ENCODE data around the gene CCDC186.

DNA sequence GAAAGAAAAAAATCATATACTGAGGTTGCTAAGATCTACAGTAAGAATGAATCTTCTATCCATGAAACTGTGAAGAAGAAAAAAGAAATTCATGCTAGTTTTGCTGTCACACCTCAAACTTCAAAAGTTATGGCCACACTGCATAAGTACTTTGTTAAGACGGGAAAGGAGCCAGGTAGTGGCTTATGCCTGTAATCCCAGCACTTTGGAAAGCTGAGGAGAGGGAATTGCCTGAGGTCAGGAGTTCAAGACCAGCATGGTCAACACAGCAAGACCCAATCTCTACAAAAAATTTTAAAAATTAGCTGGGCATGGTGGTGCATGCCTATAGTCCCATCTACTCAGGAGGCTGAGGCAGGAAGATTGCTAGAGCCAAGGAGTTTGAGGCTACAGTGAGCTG lies 22.1 kb downstream of the CCDC186 start:
- no peak for TF ChIP-seq EZH2 (IDR thresholded peaks at IDR 0.05; ENCODE audit: borderline replicate concordance, insufficient read depth, low read length, poor library complexity, severe bottlenecking)
- TF ChIP-seq REST (IDR thresholded peaks at IDR 0.05; ENCODE audit: borderline replicate concordance) = no peak
- TF ChIP-seq RAD21 (conservative IDR thresholded peaks at IDR 0.05) = no peak
